Measurements from ENCODE around the gene TNFRSF9.

Gene TNFRSF9

GRCh38 chr1:7940745-7941436 is at the start of gene TNFRSF9:
TNFRSF9 (minus strand) TSS chr1:7940839; CDS start chr1:7939994, 845 bp downstream.
- no peaks in the 10 kb centered on the region for H3K4me1 ChIP-seq (ENCODE audit: control insufficient read depth, insufficient read depth, low read length)
- H3K36me3 ChIP-seq (ENCODE audit: control insufficient read depth, insufficient read depth, low read length): no peaks in the 10 kb centered on the region
- no peak within 1 kb of the TSS for H3K9ac ChIP-seq (ENCODE audit: low read depth, low read length)
- H3K9me3 ChIP-seq (ENCODE audit: control insufficient read depth, insufficient read depth, low read length): no peaks in the 10 kb centered on the region
- H3K4me3 ChIP-seq (ENCODE audit: low read depth, low read length): no peak within 1 kb of the TSS
- peaks cover 53% of the 10 kb centered on the region for H3K27me3 ChIP-seq (ENCODE audit: control insufficient read depth, insufficient read depth, low read length)

DNA sequence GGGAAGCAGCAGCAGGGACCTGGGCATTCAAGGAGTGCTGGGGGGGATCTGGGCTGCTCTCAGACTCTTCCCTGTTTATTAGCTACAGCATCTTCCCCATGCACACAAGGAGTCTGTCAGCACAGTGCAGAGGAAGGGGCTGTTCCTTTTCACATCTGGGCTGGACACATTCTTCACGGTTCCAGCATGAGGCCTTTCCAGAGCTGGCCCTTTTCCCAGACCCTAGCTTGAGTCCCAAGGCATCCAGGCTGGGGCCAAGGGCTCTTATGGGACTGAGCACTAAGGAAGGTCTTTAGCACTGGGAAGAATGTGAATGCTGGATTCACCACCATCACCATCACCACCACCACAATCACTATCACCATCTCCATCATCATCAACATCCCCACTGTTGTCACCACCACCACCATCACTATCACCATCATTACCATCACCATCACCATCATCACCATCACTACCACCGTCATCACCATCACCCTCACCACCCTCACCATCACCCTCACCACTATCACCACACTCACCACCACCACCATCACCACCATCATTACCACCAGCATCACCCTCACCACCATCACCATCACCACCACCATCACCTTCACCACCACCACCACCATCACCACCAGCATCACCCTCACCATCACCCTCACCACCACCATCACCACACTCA is 49.3 kb upstream of the TNFRSF9 start:
- Histone ChIP-seq H3K27me3 (ENCODE audit: control insufficient read depth, insufficient read depth, low read length) (no peaks in the 10 kb centered on the region), H3K9ac (ENCODE audit: low read depth, low read length) (no peak overlapping the region), H3K9me3 (ENCODE audit: control insufficient read depth, insufficient read depth, low read length) (no peaks in the 10 kb centered on the region), H3K36me3 (ENCODE audit: control insufficient read depth, insufficient read depth, low read length) (peaks cover 19% of the 10 kb centered on the region), H3K4me1 (ENCODE audit: control insufficient read depth, insufficient read depth, low read length) (peaks cover 8% of the 10 kb centered on the region), H3K4me3 (ENCODE audit: low read depth, low read length) (no peak overlapping the region)

DNA sequence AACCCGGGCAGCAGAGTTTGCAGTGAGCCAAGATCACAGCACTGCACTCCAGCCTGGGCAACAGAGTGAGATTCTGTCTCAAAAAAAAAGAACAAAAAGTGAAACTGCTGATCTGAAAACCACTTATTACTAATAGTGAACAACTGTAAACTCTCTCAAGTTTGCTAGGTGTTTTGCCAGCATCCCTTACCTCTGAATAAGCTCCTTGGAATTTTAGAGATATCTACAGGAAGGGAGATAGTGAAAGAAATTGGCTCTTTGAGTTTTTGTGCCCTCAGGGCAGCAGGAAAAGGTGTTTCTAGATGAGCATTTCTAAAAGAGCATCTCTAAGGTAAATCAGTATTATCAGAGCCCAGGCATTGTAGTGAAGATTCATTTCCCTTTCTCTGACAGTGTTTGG is 47.9 kb upstream of the TNFRSF9 start:
- Histone ChIP-seq H3K9me3 (ENCODE audit: control insufficient read depth, insufficient read depth, low read length) (no peaks in the 10 kb centered on the region), H3K27me3 (ENCODE audit: control insufficient read depth, insufficient read depth, low read length) (no peaks in the 10 kb centered on the region), H3K4me3 (ENCODE audit: low read depth, low read length) (no peak overlapping the region), H3K36me3 (ENCODE audit: control insufficient read depth, insufficient read depth, low read length) (peaks cover 23% of the 10 kb centered on the region), H3K4me1 (ENCODE audit: control insufficient read depth, insufficient read depth, low read length) (peaks cover 8% of the 10 kb centered on the region), H3K9ac (ENCODE audit: low read depth, low read length) (no peak overlapping the region)

DNA sequence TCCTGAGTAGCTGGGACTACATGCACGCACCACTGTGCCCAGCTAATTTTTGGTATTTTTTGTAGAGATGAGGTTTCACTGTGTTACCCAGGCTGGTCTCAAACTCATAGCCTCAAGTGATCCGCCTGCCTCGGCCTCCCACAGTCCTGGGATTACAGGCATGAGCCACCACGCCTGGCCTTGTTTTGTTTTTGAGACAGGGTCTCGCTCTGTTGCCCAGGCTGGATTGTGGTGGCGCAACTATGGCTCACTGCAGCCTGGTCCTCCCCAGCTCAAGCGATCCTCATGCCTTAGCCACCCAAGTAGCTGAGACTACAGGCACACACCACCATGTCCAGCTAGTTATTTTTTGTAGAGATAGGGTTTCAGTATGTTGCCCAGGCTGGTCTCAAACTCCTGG is 46.9 kb upstream of the TNFRSF9 start:
- no peaks in the 10 kb centered on the region for H3K9me3 ChIP-seq (ENCODE audit: control insufficient read depth, insufficient read depth, low read length)
- H3K4me1 ChIP-seq (ENCODE audit: control insufficient read depth, insufficient read depth, low read length): peaks cover 8% of the 10 kb centered on the region
- H3K27me3 ChIP-seq (ENCODE audit: control insufficient read depth, insufficient read depth, low read length): no peaks in the 10 kb centered on the region
- no peak overlapping the region for H3K4me3 ChIP-seq (ENCODE audit: low read depth, low read length)
- H3K36me3 ChIP-seq (ENCODE audit: control insufficient read depth, insufficient read depth, low read length): peaks cover 29% of the 10 kb centered on the region
- no peak overlapping the region for H3K9ac ChIP-seq (ENCODE audit: low read depth, low read length)

DNA sequence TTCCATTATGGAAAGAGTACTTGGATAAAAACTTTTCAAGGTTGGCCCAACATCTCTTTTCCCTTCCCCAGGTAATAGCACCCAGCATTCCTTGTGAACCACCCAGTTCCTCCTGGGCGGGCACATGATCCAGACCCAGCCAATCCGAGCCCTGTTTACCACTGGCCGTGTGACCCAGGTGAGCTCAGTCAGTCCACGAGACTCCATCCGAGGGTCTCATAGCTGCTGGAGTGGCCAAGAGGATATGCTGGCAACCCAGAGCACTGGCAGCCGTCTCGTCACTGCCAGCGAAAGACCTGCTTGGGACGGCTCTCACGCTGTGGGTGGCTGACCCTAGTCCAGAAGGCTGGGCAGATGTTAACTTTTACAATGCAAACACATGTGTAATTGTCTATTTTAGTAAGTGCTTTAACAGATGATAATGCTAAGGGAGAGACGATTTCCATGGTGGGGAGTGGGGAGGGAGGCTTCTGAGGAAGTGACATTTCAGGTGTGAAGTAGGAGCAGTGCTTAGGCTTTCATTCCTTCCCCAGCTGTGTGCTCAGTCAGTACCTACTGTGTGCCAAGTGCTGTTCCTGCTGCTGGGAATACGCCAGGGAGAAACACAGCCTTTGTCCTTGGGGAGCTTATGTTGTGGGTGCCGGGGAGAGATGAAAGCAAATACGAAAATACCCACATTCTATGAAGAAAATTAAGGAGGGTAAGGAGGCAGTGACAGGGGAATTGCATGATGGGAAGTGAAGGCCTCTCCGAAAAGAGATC is 45.4 kb upstream of the TNFRSF9 start:
- H3K36me3 ChIP-seq (ENCODE audit: control insufficient read depth, insufficient read depth, low read length): peaks cover 33% of the 10 kb centered on the region
- H3K27me3 ChIP-seq (ENCODE audit: control insufficient read depth, insufficient read depth, low read length): no peaks in the 10 kb centered on the region
- H3K4me1 ChIP-seq (ENCODE audit: control insufficient read depth, insufficient read depth, low read length): peaks cover under 1% of the 10 kb centered on the region

DNA sequence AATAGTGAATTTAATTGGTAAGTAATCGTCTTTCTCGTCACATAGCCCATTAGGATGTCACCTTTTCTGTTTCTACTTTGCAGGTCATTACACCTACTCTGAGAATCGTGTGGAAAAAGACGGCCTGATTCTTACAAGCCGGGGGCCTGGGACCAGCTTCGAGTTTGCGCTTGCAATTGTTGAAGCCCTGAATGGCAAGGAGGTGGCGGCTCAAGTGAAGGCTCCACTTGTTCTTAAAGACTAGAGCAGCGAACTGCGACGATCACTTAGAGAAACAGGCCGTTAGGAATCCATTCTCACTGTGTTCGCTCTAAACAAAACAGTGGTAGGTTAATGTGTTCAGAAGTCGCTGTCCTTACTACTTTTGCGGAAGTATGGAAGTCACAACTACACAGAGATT is 44.2 kb upstream of the TNFRSF9 start:
- H3K27me3 ChIP-seq (ENCODE audit: control insufficient read depth, insufficient read depth, low read length): no peaks in the 10 kb centered on the region
- H3K9ac ChIP-seq (ENCODE audit: low read depth, low read length): no peak overlapping the region
- H3K4me1 ChIP-seq (ENCODE audit: control insufficient read depth, insufficient read depth, low read length): no peaks in the 10 kb centered on the region
- H3K36me3 ChIP-seq (ENCODE audit: control insufficient read depth, insufficient read depth, low read length): peaks cover 36% of the 10 kb centered on the region
- H3K4me3 ChIP-seq (ENCODE audit: low read depth, low read length): no peak overlapping the region
- H3K9me3 ChIP-seq (ENCODE audit: control insufficient read depth, insufficient read depth, low read length): no peaks in the 10 kb centered on the region

More for the DNA sequence above, 45.4 kb upstream of the TNFRSF9 start:
- Histone ChIP-seq H3K9me3 (ENCODE audit: control insufficient read depth, insufficient read depth, low read length) (no peaks in the 10 kb centered on the region), H3K4me3 (ENCODE audit: low read depth, low read length) (no peak overlapping the region), H3K9ac (ENCODE audit: low read depth, low read length) (no peak overlapping the region)

DNA sequence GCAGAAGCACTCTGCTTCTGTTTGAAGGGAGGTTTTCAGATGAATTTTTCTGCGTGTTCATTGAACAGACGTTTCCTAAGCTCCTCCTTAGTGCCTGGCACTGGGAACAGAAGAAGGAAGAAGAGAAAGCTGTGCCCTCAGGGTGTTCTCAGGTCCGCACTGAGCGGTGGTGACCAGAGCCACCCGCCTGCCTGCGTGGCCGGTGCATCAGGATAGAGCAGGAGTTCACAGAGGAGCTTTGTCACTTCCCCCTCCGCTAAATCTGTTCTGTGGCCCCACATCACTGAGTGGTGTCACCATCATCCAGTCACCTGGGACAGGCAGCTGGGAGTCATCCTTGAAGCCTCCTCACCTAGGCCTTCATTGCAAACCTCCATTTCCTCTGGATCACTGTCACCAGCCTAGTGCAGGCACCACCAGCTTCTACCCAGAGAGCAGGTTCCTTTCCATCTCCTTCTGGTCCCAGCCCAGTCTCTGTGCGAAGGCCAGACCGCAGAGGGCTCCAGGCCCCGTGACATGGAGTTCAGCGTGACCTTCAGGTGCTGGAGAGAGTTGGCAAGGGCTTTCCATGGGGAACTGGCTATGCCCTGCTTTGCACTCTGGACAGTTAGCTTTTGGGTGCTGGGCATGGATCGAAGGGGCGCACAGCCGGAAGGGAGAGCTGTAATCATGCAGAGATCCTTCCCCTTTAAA is 42.6 kb upstream of the TNFRSF9 start:
- peaks cover 36% of the 10 kb centered on the region for H3K36me3 ChIP-seq (ENCODE audit: control insufficient read depth, insufficient read depth, low read length)
- H3K9me3 ChIP-seq (ENCODE audit: control insufficient read depth, insufficient read depth, low read length): no peaks in the 10 kb centered on the region
- no peaks in the 10 kb centered on the region for H3K27me3 ChIP-seq (ENCODE audit: control insufficient read depth, insufficient read depth, low read length)
- no peaks in the 10 kb centered on the region for H3K4me1 ChIP-seq (ENCODE audit: control insufficient read depth, insufficient read depth, low read length)
- no peak overlapping the region for H3K9ac ChIP-seq (ENCODE audit: low read depth, low read length)
- H3K4me3 ChIP-seq (ENCODE audit: low read depth, low read length): no peak overlapping the region

DNA sequence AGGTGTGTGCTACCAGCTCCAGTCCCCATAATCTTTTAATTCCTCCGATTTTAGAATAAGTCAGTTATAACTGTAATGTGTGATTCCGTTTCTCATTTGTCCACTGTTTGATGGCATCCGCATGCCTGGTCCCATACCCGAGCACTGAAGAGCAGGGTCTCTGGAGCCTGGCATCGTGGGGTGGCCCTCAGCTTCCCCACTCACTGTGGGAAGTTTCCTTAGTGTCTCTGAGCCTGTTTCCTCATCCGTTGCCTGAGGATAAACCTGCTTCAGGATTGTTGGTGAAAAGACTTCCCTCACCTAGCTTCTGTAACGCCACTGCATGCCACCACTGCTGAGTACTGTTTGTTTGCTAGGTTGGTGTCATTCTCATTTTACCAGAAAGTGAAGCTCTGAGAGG is 40.3 kb upstream of the TNFRSF9 start:
- peaks cover 37% of the 10 kb centered on the region for H3K36me3 ChIP-seq (ENCODE audit: control insufficient read depth, insufficient read depth, low read length)
- no peaks in the 10 kb centered on the region for H3K27me3 ChIP-seq (ENCODE audit: control insufficient read depth, insufficient read depth, low read length)
- H3K4me3 ChIP-seq (ENCODE audit: low read depth, low read length): no peak overlapping the region
- no peaks in the 10 kb centered on the region for H3K4me1 ChIP-seq (ENCODE audit: control insufficient read depth, insufficient read depth, low read length)
- H3K9ac ChIP-seq (ENCODE audit: low read depth, low read length): no peak overlapping the region
- H3K9me3 ChIP-seq (ENCODE audit: control insufficient read depth, insufficient read depth, low read length): no peaks in the 10 kb centered on the region

DNA sequence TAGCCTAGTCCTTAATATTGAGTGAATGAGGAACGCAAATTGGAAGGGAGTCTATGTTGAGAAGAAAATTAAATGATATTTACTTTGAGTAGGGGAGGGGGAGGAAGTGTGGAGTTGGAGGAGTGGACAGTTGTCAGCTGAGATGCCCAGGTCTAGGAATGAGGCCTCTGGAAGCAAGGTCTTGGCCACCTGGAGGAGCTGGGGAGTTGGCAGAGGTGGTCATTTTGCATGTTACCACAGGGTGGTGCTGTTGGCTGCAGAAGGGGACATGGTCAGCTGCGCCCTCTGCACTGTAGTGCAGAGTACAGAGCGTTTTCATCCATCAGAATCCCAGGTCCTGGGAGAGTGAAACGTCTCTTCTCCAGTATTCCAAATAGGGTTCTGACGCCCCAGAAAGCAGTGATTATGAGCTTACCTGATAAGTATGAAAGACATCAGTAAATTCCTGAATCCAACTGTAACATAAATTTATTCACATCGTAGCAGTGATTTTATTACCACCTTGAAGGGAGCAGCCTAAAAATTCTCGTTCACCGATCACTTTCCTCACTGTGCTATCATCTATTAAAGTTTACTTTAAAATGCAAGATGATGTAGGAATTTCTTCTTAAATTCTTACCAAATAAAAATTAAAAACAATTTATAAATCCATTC is 34.7 kb upstream of the TNFRSF9 start:
- no peaks in the 10 kb centered on the region for H3K4me1 ChIP-seq (ENCODE audit: control insufficient read depth, insufficient read depth, low read length)
- H3K9ac ChIP-seq (ENCODE audit: low read depth, low read length): no peak overlapping the region
- H3K4me3 ChIP-seq (ENCODE audit: low read depth, low read length): no peak overlapping the region
- H3K9me3 ChIP-seq (ENCODE audit: control insufficient read depth, insufficient read depth, low read length): no peaks in the 10 kb centered on the region
- H3K36me3 ChIP-seq (ENCODE audit: control insufficient read depth, insufficient read depth, low read length): peaks cover 24% of the 10 kb centered on the region
- H3K27me3 ChIP-seq (ENCODE audit: control insufficient read depth, insufficient read depth, low read length): no peaks in the 10 kb centered on the region

GRCh38 chr1:7973086-7973485 is 32.4 kb upstream of the TNFRSF9 start:
- Histone ChIP-seq H3K36me3 (ENCODE audit: control insufficient read depth, insufficient read depth, low read length) (peaks cover 32% of the 10 kb centered on the region), H3K4me1 (ENCODE audit: control insufficient read depth, insufficient read depth, low read length) (no peaks in the 10 kb centered on the region), H3K9me3 (ENCODE audit: control insufficient read depth, insufficient read depth, low read length) (no peaks in the 10 kb centered on the region), H3K4me3 (ENCODE audit: low read depth, low read length) (no peak overlapping the region), H3K27me3 (ENCODE audit: control insufficient read depth, insufficient read depth, low read length) (no peaks in the 10 kb centered on the region), H3K9ac (ENCODE audit: low read depth, low read length) (no peak overlapping the region)

- H3K4me3 ChIP-seq (ENCODE audit: low read depth, low read length): no peak overlapping the region
- H3K9me3 ChIP-seq (ENCODE audit: control insufficient read depth, insufficient read depth, low read length): no peaks in the 10 kb centered on the region
- no peak overlapping the region for H3K9ac ChIP-seq (ENCODE audit: low read depth, low read length)
- no peaks in the 10 kb centered on the region for H3K27me3 ChIP-seq (ENCODE audit: control insufficient read depth, insufficient read depth, low read length)
- peaks cover 29% of the 10 kb centered on the region for H3K36me3 ChIP-seq (ENCODE audit: control insufficient read depth, insufficient read depth, low read length)
- no peaks in the 10 kb centered on the region for H3K4me1 ChIP-seq (ENCODE audit: control insufficient read depth, insufficient read depth, low read length)
Observed at GRCh38 chr1:7972285-7972684, 31.6 kb upstream of the TNFRSF9 start.
